ENCODE data around the gene SLC23A3. TPM values are rescaled to one million over a fixed set of nuclear protein-coding genes. Genes with fewer than 3 reads are reported as not detected.

Gene SLC23A3, protein sequence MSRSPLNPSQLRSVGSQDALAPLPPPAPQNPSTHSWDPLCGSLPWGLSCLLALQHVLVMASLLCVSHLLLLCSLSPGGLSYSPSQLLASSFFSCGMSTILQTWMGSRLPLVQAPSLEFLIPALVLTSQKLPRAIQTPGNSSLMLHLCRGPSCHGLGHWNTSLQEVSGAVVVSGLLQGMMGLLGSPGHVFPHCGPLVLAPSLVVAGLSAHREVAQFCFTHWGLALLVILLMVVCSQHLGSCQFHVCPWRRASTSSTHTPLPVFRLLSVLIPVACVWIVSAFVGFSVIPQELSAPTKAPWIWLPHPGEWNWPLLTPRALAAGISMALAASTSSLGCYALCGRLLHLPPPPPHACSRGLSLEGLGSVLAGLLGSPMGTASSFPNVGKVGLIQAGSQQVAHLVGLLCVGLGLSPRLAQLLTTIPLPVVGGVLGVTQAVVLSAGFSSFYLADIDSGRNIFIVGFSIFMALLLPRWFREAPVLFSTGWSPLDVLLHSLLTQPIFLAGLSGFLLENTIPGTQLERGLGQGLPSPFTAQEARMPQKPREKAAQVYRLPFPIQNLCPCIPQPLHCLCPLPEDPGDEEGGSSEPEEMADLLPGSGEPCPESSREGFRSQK
- 1 to 10 TPM in 1 of 2 donors, under 1 TPM in 1; 0.23 to 2.4 TPM for total RNA-seq
- under 1 TPM; 0.38 to 0.94 TPM for polyA plus RNA-seq

DNA sequence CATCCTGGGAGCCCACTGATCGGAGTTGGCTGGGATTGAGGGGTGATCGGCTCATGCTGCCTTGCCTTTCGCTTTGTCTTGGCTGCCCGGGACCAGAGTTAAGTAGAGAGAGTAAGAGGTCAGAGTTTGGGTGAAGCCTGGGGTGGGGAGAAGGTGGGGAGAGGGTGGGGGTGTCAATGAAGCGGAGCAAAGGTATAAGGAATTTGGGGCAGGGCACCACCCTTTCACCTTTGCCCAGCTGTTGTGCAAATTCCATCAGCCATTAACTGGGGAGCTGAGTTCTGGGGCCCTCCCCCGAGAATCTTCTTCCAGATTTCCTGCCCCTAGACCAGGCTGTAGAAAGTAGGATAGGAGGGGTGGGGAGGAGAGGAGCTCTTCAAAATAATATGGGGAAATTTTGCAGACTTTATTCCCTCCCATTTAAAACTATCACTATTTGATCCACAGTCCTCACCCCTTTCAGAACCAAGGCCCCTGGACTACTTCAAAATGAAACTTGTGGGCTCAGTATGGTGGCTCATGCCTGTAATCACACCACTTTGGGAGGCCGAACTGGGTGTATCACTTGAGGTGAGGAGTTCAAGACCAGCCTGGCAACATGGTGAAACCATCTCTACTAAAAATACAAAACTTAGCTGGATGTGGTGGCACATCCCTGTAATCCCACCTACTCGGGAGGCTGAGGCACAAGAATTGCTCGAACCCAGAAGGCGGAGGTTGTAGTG is at the start of gene SLC23A3:
TSS of gene SLC23A3 (minus strand) at position 100 of the 725 bp plus-strand sequence. CDS start at position 55, 45 bp downstream.
- Histone ChIP-seq H3K4me3 (ENCODE audit: low read depth in 1 of 3, low read length in 3 of 3) (no peak within 1 kb of the TSS), H3K4me1 (ENCODE audit: control insufficient read depth in 4 of 4, insufficient read depth in 4 of 4, low read length in 3 of 4) (peaks cover 4 to 21% (median 13%) of the 10 kb centered on the region in 4 donors), H3K36me3 (ENCODE audit: control insufficient read depth in 4 of 4, insufficient read depth in 3 of 4, low read depth in 1 of 4, low read length in 3 of 4) (peaks cover 0 to 30% (median 24%) of the 10 kb centered on the region in 4 donors), H3K27me3 (ENCODE audit: control insufficient read depth in 4 of 4, insufficient read depth in 4 of 4, low read length in 3 of 4) (no peaks in the 10 kb centered on the region), H3K9ac (ENCODE audit: low read depth in 1 of 2, low read length in 2 of 2) (no peak within 1 kb of the TSS), H3K27ac (ENCODE audit: low read depth in 1 of 2, low read length in 2 of 2) (no peak within 1 kb of the TSS), H3K9me3 (ENCODE audit: control insufficient read depth in 4 of 4, low read length in 3 of 4) (no peaks in the 10 kb centered on the region)
- TF ChIP-seq JUND (IDR thresholded peaks at IDR 0.05) (no peak), RXRA (IDR thresholded peaks at IDR 0.05) (peak; percentile 10 to 17), HNF4A (conservative IDR thresholded peaks at IDR 0.05) (peak; percentile 33 to 48)
- TF ChIP-seq, protein P1, sequence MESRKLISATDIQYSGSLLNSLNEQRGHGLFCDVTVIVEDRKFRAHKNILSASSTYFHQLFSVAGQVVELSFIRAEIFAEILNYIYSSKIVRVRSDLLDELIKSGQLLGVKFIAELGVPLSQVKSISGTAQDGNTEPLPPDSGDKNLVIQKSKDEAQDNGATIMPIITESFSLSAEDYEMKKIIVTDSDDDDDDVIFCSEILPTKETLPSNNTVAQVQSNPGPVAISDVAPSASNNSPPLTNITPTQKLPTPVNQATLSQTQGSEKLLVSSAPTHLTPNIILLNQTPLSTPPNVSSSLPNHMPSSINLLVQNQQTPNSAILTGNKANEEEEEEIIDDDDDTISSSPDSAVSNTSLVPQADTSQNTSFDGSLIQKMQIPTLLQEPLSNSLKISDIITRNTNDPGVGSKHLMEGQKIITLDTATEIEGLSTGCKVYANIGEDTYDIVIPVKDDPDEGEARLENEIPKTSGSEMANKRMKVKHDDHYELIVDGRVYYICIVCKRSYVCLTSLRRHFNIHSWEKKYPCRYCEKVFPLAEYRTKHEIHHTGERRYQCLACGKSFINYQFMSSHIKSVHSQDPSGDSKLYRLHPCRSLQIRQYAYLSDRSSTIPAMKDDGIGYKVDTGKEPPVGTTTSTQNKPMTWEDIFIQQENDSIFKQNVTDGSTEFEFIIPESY (IDR thresholded peaks at IDR 0.05) = no peak
- TF ChIP-seq, protein P2, sequence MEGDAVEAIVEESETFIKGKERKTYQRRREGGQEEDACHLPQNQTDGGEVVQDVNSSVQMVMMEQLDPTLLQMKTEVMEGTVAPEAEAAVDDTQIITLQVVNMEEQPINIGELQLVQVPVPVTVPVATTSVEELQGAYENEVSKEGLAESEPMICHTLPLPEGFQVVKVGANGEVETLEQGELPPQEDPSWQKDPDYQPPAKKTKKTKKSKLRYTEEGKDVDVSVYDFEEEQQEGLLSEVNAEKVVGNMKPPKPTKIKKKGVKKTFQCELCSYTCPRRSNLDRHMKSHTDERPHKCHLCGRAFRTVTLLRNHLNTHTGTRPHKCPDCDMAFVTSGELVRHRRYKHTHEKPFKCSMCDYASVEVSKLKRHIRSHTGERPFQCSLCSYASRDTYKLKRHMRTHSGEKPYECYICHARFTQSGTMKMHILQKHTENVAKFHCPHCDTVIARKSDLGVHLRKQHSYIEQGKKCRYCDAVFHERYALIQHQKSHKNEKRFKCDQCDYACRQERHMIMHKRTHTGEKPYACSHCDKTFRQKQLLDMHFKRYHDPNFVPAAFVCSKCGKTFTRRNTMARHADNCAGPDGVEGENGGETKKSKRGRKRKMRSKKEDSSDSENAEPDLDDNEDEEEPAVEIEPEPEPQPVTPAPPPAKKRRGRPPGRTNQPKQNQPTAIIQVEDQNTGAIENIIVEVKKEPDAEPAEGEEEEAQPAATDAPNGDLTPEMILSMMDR (IDR thresholded peaks at IDR 0.05; ENCODE audit: low read depth, low read length, missing input control) = no peak
- WGBS = 67% methylated on average over 10 of the region's 10 CpGs
- DNase-seq (ENCODE audit: low spot score) = no peak

DNA sequence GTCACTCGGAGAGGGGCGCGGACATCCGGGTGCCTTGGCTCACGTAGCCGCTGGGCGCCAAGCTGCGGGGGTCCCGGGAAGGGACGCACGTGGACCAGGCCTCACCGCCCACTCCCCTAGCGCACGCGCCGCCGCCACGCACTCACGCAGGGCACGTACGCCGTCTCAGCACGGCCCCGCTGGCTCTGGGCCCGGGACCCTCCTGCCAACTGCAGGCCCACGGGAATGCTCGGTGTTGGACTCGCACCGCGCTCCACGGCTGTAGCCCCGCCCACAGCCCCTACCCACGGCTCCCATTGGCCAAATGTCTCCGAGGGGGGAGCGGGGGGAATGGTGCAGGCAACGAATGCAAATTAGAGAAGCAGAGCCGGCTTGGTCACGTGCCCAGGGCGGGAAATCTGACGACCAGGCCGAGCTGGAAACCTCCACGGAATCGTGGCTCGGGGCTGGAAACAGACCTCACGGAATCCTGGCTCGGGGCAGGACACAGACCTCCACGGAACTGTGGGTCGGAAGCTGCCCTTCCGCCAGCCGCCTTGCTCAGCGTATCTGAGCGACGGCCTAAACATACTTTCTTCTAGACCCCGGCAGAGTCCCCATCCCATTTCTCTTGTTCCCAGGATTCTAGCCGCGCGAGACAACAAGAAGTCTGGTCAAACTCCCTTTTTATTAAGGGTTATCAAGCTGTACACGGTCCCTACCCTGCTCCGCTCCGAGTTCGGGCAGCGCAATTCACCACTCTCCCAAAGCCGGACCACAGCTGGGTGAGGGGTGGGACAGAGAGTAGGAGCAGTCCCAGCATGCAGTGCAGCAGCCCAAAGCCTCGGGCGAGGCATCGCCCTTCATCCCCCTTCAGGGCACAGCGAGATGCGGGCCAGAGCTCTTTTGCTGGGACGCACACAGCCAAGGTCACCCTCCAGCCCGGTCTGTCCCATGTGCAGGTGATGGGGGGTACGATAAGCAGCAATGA is 49.2 kb upstream of the SLC23A3 start, which contains the start of gene ABCB6:
TSS of gene ABCB6 (minus strand) at position 227 of the 970 bp plus-strand sequence. CDS start 285 bp downstream, outside the sequence.
- H3K36me3 ChIP-seq (ENCODE audit: control insufficient read depth in 4 of 4, insufficient read depth in 3 of 4, low read depth in 1 of 4, low read length in 3 of 4) = peaks cover 17 to 43% (median 35%) of the 10 kb centered on the region in 4 donors
- H3K9ac ChIP-seq (ENCODE audit: low read depth in 1 of 2, low read length in 2 of 2) = peak within 1 kb of the TSS; percentile 10 to 48
- peak within 1 kb of the TSS; percentile 85 to 92 for H3K27ac ChIP-seq (ENCODE audit: low read depth in 1 of 2, low read length in 2 of 2)
- TF ChIP-seq, protein P3, sequence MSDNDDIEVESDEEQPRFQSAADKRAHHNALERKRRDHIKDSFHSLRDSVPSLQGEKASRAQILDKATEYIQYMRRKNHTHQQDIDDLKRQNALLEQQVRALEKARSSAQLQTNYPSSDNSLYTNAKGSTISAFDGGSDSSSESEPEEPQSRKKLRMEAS (IDR thresholded peaks at IDR 0.05) = no peak
- TF ChIP-seq SP1 (IDR thresholded peaks at IDR 0.05) (peak; percentile 70), FOXA1 (IDR thresholded peaks at IDR 0.05) (no peak), HNF4A (conservative IDR thresholded peaks at IDR 0.05) (no peak)
- TF ChIP-seq, protein P4, sequence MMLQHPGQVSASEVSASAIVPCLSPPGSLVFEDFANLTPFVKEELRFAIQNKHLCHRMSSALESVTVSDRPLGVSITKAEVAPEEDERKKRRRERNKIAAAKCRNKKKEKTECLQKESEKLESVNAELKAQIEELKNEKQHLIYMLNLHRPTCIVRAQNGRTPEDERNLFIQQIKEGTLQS (IDR thresholded peaks at IDR 0.05) = no peak
- TF ChIP-seq, protein P1 (IDR thresholded peaks at IDR 0.05) = no peak
- TF ChIP-seq, protein P5, sequence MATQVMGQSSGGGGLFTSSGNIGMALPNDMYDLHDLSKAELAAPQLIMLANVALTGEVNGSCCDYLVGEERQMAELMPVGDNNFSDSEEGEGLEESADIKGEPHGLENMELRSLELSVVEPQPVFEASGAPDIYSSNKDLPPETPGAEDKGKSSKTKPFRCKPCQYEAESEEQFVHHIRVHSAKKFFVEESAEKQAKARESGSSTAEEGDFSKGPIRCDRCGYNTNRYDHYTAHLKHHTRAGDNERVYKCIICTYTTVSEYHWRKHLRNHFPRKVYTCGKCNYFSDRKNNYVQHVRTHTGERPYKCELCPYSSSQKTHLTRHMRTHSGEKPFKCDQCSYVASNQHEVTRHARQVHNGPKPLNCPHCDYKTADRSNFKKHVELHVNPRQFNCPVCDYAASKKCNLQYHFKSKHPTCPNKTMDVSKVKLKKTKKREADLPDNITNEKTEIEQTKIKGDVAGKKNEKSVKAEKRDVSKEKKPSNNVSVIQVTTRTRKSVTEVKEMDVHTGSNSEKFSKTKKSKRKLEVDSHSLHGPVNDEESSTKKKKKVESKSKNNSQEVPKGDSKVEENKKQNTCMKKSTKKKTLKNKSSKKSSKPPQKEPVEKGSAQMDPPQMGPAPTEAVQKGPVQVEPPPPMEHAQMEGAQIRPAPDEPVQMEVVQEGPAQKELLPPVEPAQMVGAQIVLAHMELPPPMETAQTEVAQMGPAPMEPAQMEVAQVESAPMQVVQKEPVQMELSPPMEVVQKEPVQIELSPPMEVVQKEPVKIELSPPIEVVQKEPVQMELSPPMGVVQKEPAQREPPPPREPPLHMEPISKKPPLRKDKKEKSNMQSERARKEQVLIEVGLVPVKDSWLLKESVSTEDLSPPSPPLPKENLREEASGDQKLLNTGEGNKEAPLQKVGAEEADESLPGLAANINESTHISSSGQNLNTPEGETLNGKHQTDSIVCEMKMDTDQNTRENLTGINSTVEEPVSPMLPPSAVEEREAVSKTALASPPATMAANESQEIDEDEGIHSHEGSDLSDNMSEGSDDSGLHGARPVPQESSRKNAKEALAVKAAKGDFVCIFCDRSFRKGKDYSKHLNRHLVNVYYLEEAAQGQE (IDR thresholded peaks at IDR 0.05) = peak; percentile 50
- DNase-seq (ENCODE audit: low spot score) = peak; percentile 97
- 16% methylated on average over 71 of the region's 71 CpGs for WGBS
- peak within 1 kb of the TSS; percentile 51 to 64 (median 52) for H3K4me3 ChIP-seq (ENCODE audit: low read depth in 1 of 3, low read length in 3 of 3)
- H3K27me3 ChIP-seq (ENCODE audit: control insufficient read depth in 4 of 4, insufficient read depth in 4 of 4, low read length in 3 of 4) = no peaks in the 10 kb centered on the region
- H3K9me3 ChIP-seq (ENCODE audit: control insufficient read depth in 4 of 4, low read length in 3 of 4) = no peaks in the 10 kb centered on the region
- H3K4me1 ChIP-seq (ENCODE audit: control insufficient read depth in 4 of 4, insufficient read depth in 4 of 4, low read length in 3 of 4) = peaks cover 5 to 27% (median 19%) of the 10 kb centered on the region in 4 donors
